ENCODE results near the gene ZSWIM4. TPM values are rescaled to one million over a fixed set of nuclear protein-coding genes. Genes with fewer than 3 reads are reported as not detected.
"Not testable (repeated sequence)": the region's sequence is repeated elsewhere in the genome, so short reads cannot be mapped to it uniquely, and the experiment has no call there.

The ZSWIM4 gene
- polyA plus RNA-seq, 1 donor (not counting 4 experiments of a cell fraction or from before 2014, with no cell fraction given): 0.71 TPM

DNA sequence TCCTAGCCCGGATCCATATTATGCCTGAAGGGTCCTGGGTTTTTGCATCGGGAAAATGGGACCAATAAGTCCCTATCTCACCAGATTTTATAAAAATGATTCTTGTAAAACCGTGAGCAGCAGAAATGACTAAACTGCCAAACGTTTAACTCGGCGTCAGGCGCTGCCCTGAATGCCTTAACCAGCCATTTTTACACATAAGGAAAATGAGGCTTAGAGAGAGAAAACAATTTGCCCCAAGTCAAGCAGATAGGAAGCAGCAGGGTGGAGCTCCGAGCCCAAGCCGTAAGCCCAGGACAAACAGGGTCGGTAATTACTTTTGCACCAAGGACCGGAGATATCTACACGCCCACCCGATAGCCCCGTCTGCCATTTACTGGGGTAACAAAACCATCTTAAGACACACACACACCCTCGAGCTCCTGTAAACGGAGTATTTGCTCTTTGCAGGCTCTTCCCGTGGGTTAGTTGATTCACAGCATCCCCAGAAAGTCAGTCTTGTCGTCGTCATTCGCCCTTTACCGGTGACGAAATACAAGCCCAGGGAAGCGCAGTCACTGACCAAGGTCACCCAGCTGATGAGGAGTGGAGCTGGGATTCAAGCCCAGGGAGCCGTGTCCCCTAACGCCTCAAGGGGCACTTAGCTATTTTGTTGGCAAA, 46.9 kb upstream of the ZSWIM4 start:
- FAIRE-seq: peak; percentile 70
- peak overlapping the region; percentile 85 for H3K9ac ChIP-seq (ENCODE audit: control insufficient read depth, extremely low read depth, insufficient read depth, low read length)
- no peaks in the 10 kb centered on the region for H3K27me3 ChIP-seq (ENCODE audit: control insufficient read depth, extremely low read depth, insufficient read depth, low read length)
- dilution Hi-C loops (cut with MboI; ENCODE audit: extremely low pct_ligation_motif_present, low sequenced_read_pairs): no loop called here
- no peaks in the 10 kb centered on the region for H3K9me3 ChIP-seq (ENCODE audit: control insufficient read depth, low read depth, low read length)
- H3K27ac ChIP-seq (ENCODE audit: control insufficient read depth, insufficient read depth, low read length): peak overlapping the region; percentile 89
- peak overlapping the region; percentile 85 for H3K4me2 ChIP-seq (ENCODE audit: control insufficient read depth, extremely low read depth, insufficient read depth, low read depth, low read length)
- peaks cover 5 to 8% of the 10 kb centered on the region in 2 experiments for H3K36me3 ChIP-seq (ENCODE audit: control insufficient read depth in 2 of 2, extremely low read depth in 1 of 2, insufficient read depth in 2 of 2, low read length in 2 of 2)
- H2AFZ ChIP-seq (ENCODE audit: control insufficient read depth, low read length): peak overlapping the region; percentile 63
- H3K4me1 ChIP-seq (ENCODE audit: control insufficient read depth, extremely low read depth, insufficient read depth, low read length): no peaks in the 10 kb centered on the region
- no peaks in the 10 kb centered on the region for H3K9me1 ChIP-seq (ENCODE audit: control insufficient read depth, extremely low read depth, insufficient read depth, low read length)
- H3K4me3 ChIP-seq (ENCODE audit: control insufficient read depth in 2 of 3, extremely low read depth in 1 of 3, insufficient read depth in 2 of 3, low read depth in 1 of 3, low read length in 3 of 3): peak overlapping the region; percentile 70 to 92 (median 85)
- no peak for DNase-seq (ENCODE audit: low read depth, low spot score)
- peaks cover 9% of the 10 kb centered on the region for H3K79me2 ChIP-seq (ENCODE audit: control insufficient read depth, insufficient read depth, low read length)
- no peaks in the 10 kb centered on the region for H4K20me1 ChIP-seq (ENCODE audit: control insufficient read depth, extremely low read depth, insufficient read depth, low read length)
- no peak for TF ChIP-seq CTCF (optimal IDR thresholded peaks at IDR 0.05 in 1 of 3, IDR thresholded peaks at IDR 0.05 in 1 of 3, conservative IDR thresholded peaks at IDR 0.05 in 1 of 3; ENCODE audit: extremely low read depth in 1 of 3, insufficient read depth in 2 of 3, low read length in 3 of 3)
- TF ChIP-seq EZH2 (IDR thresholded peaks at IDR 0.05; ENCODE audit: low read length): no peak

DNA sequence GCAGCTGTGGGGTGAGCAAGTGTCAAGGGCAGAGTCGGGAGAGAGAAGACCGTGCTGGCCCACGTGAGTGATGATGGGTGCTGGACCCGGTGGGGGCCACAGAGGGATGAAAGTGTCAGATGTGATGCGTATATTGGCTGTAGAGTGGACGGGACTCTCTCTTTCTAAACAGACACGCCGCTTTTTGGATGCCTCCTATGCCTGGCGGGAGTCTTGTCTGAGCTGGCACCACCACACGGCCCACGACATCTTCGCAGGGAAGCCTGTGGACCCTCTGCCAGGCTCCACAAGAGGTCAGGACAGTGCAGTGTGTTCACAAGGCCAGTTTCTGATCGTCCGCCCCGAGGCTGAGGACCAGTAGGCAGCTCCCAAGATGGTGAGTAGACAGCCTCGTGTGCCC, 43.8 kb upstream of the ZSWIM4 start:
- H3K9me3 ChIP-seq (ENCODE audit: control insufficient read depth, low read depth, low read length): no peaks in the 10 kb centered on the region
- H3K27me3 ChIP-seq (ENCODE audit: control insufficient read depth, extremely low read depth, insufficient read depth, low read length): no peaks in the 10 kb centered on the region
- H3K79me2 ChIP-seq (ENCODE audit: control insufficient read depth, insufficient read depth, low read length): peaks cover 9% of the 10 kb centered on the region
- peaks cover 18 to 24% of the 10 kb centered on the region in 2 experiments for H3K36me3 ChIP-seq (ENCODE audit: control insufficient read depth in 2 of 2, extremely low read depth in 1 of 2, insufficient read depth in 2 of 2, low read length in 2 of 2)
- no peak overlapping the region for H3K9ac ChIP-seq (ENCODE audit: control insufficient read depth, extremely low read depth, insufficient read depth, low read length)
- H3K4me1 ChIP-seq (ENCODE audit: control insufficient read depth, extremely low read depth, insufficient read depth, low read length): no peaks in the 10 kb centered on the region
- no peak overlapping the region for H3K4me2 ChIP-seq (ENCODE audit: control insufficient read depth, extremely low read depth, insufficient read depth, low read depth, low read length)
- dilution Hi-C loops (cut with MboI; ENCODE audit: extremely low pct_ligation_motif_present, low sequenced_read_pairs): no loop called here
- FAIRE-seq: no peak
- no peak overlapping the region for H3K27ac ChIP-seq (ENCODE audit: control insufficient read depth, insufficient read depth, low read length)
- no peak for DNase-seq (ENCODE audit: low read depth, low spot score)
- no peak overlapping the region for H2AFZ ChIP-seq (ENCODE audit: control insufficient read depth, low read length)
- no peak overlapping the region for H3K4me3 ChIP-seq (ENCODE audit: control insufficient read depth in 2 of 3, extremely low read depth in 1 of 3, insufficient read depth in 2 of 3, low read depth in 1 of 3, low read length in 3 of 3)
- H4K20me1 ChIP-seq (ENCODE audit: control insufficient read depth, extremely low read depth, insufficient read depth, low read length): no peaks in the 10 kb centered on the region
- TF ChIP-seq EZH2 (IDR thresholded peaks at IDR 0.05; ENCODE audit: low read length): no peak
- no peak for TF ChIP-seq CTCF (optimal IDR thresholded peaks at IDR 0.05 in 1 of 3, IDR thresholded peaks at IDR 0.05 in 1 of 3, conservative IDR thresholded peaks at IDR 0.05 in 1 of 3; ENCODE audit: extremely low read depth in 1 of 3, insufficient read depth in 2 of 3, low read length in 3 of 3)
- no peaks in the 10 kb centered on the region for H3K9me1 ChIP-seq (ENCODE audit: control insufficient read depth, extremely low read depth, insufficient read depth, low read length)

DNA sequence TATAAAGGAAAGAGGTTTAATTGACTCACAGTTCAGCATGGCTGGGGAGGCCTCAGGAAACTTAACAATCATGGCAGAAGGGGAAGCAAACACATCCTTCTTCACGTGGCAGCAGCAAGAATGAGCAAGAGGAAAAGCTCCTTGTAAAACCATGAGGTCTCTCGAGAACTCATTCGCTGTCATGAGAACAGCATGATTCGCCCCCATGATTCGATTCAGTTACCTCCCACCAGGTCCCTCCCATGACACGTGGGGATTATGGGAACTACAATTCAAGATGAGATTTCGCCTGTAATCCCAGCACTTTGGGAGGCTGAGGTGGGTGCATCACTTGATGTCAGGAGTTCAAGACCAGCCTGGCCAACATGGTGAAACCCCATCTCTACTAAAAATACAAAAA, 41.6 kb upstream of the ZSWIM4 start:
- dilution Hi-C loops (cut with MboI; ENCODE audit: extremely low pct_ligation_motif_present, low sequenced_read_pairs); H3K4me3 ChIP-seq (ENCODE audit: control insufficient read depth in 2 of 3, extremely low read depth in 1 of 3, insufficient read depth in 2 of 3, low read depth in 1 of 3, low read length in 3 of 3); H3K4me2 ChIP-seq (ENCODE audit: control insufficient read depth, extremely low read depth, insufficient read depth, low read depth, low read length); H4K20me1 ChIP-seq (ENCODE audit: control insufficient read depth, extremely low read depth, insufficient read depth, low read length); H3K27me3 ChIP-seq (ENCODE audit: control insufficient read depth, extremely low read depth, insufficient read depth, low read length); H3K4me1 ChIP-seq (ENCODE audit: control insufficient read depth, extremely low read depth, insufficient read depth, low read length); DNase-seq (ENCODE audit: low read depth, low spot score); H3K27ac ChIP-seq (ENCODE audit: control insufficient read depth, insufficient read depth, low read length); H3K9me3 ChIP-seq (ENCODE audit: control insufficient read depth, low read depth, low read length); H3K79me2 ChIP-seq (ENCODE audit: control insufficient read depth, insufficient read depth, low read length); H3K9ac ChIP-seq (ENCODE audit: control insufficient read depth, extremely low read depth, insufficient read depth, low read length); FAIRE-seq; H3K9me1 ChIP-seq (ENCODE audit: control insufficient read depth, extremely low read depth, insufficient read depth, low read length); H2AFZ ChIP-seq (ENCODE audit: control insufficient read depth, low read length): not testable (repeated sequence)
- peaks cover 27 to 29% of the 10 kb centered on the region in 2 experiments for H3K36me3 ChIP-seq (ENCODE audit: control insufficient read depth in 2 of 2, extremely low read depth in 1 of 2, insufficient read depth in 2 of 2, low read length in 2 of 2)

Measured in keratinocyte (primary cell).